ENCODE measurements around the gene DGKK. TPM values are rescaled to one million over a fixed set of nuclear protein-coding genes. Genes with fewer than 3 reads are reported as not detected.

Gene DGKK
- total RNA-seq, 1 experiment from 2014 or later = not detected

- Histone ChIP-seq H3K9ac (ENCODE audit: low read length) (no peak overlapping the region), H3K4me2 (ENCODE audit: low read length) (no peak overlapping the region), H3K4me3 (ENCODE audit: low read length) (no peak overlapping the region), H3F3A (ENCODE audit: low read length, unreplicated experiment) (no peaks in the 10 kb centered on the region), H3K27ac (ENCODE audit: low read length) (no peak overlapping the region), H3K36me3 (ENCODE audit: low read depth, low read length) (no peaks in the 10 kb centered on the region), H3K4me1 (ENCODE audit: insufficient read depth, low read length) (no peaks in the 10 kb centered on the region), H3K9me2 (replicated peaks; ENCODE audit: low read length) (no peaks in the 10 kb centered on the region), H4K20me1 (ENCODE audit: low read length) (no peaks in the 10 kb centered on the region), H2AFZ (ENCODE audit: low read length) (no peak overlapping the region), H3K79me2 (ENCODE audit: low read length) (no peaks in the 10 kb centered on the region), H3K9me3 (ENCODE audit: low read length) (no peaks in the 10 kb centered on the region), H3K27me3 (ENCODE audit: low read length) (no peaks in the 10 kb centered on the region)
- CTCF ChIA-PET = no interaction called here
- DNase-seq = no peak
- no TSS peak for BruUV-seq (replicated peaks)
- TF ChIP-seq CTCF (conservative IDR thresholded peaks at IDR 0.05; ENCODE audit: low read depth, low read length) = no peak
- no peak for TF ChIP-seq EZH2phosphoT487 (IDR thresholded peaks at IDR 0.05; ENCODE audit: borderline replicate concordance, low read length)
- no peak for TF ChIP-seq EZH2 (IDR thresholded peaks at IDR 0.05; ENCODE audit: low read length, unreplicated experiment)
- ATAC-seq = no peak
- POLR2A ChIA-PET (ENCODE audit: unreplicated experiment) = no interaction called here
- intact Hi-C loops (cut with micrococcal nuclease) = no loop called here
Measured at GRCh38 chrX:50484662-50485061, 14.0 kb upstream of the DGKK start.

- DNase-seq (no peak), ATAC-seq (no peak)
- ChIA-PET POLR2A (ENCODE audit: unreplicated experiment) (no interaction called here), CTCF (no interaction called here)
- Histone ChIP-seq H3K9ac (ENCODE audit: low read length) (no peak overlapping the region), H3K27me3 (ENCODE audit: low read length) (no peaks in the 10 kb centered on the region), H3K4me2 (ENCODE audit: low read length) (no peak overlapping the region), H3K9me3 (ENCODE audit: low read length) (no peaks in the 10 kb centered on the region), H3K9me2 (replicated peaks; ENCODE audit: low read length) (no peaks in the 10 kb centered on the region), H3F3A (ENCODE audit: low read length, unreplicated experiment) (no peaks in the 10 kb centered on the region), H4K20me1 (ENCODE audit: low read length) (no peaks in the 10 kb centered on the region), H3K4me3 (ENCODE audit: low read length) (no peak overlapping the region), H3K4me1 (ENCODE audit: insufficient read depth, low read length) (no peaks in the 10 kb centered on the region), H3K79me2 (ENCODE audit: low read length) (no peaks in the 10 kb centered on the region), H3K27ac (ENCODE audit: low read length) (no peak overlapping the region), H3K36me3 (ENCODE audit: low read depth, low read length) (no peaks in the 10 kb centered on the region), H2AFZ (ENCODE audit: low read length) (no peak overlapping the region)
- BruUV-seq (replicated peaks) = no TSS peak
- intact Hi-C loops (cut with micrococcal nuclease) = no loop called here
- no peak for TF ChIP-seq EZH2phosphoT487 (IDR thresholded peaks at IDR 0.05; ENCODE audit: borderline replicate concordance, low read length)
- no peak for TF ChIP-seq CTCF (conservative IDR thresholded peaks at IDR 0.05; ENCODE audit: low read depth, low read length)
- no peak for TF ChIP-seq EZH2 (IDR thresholded peaks at IDR 0.05; ENCODE audit: low read length, unreplicated experiment)
Measured at GRCh38 chrX:50483283-50483682, 12.7 kb upstream of the DGKK start.

- H2AFZ ChIP-seq (ENCODE audit: low read length) = no peak overlapping the region
- H3K4me2 ChIP-seq (ENCODE audit: low read length) = no peak overlapping the region
- DNase-seq (no peak), ATAC-seq (no peak)
- H3K27ac ChIP-seq (ENCODE audit: low read length) = no peak overlapping the region
- no peak overlapping the region for H3K4me3 ChIP-seq (ENCODE audit: low read length)
- no peaks in the 10 kb centered on the region for H3K4me1 ChIP-seq (ENCODE audit: insufficient read depth, low read length)
- intact Hi-C loops (cut with micrococcal nuclease) = no loop called here
- ChIA-PET CTCF (no interaction called here), POLR2A (ENCODE audit: unreplicated experiment) (no interaction called here)
- H3K27me3 ChIP-seq (ENCODE audit: low read length) = 0 out of 2 replicates have a peak, but pooled peaks cover 8% of the 10 kb centered on the region
- no peaks in the 10 kb centered on the region for H3K79me2 ChIP-seq (ENCODE audit: low read length)
- no TSS peak for BruUV-seq (replicated peaks)
- no peaks in the 10 kb centered on the region for H3K9me2 ChIP-seq (replicated peaks; ENCODE audit: low read length)
- H3K9me3 ChIP-seq (ENCODE audit: low read length) = no peaks in the 10 kb centered on the region
- H4K20me1 ChIP-seq (ENCODE audit: low read length) = no peaks in the 10 kb centered on the region
- no peaks in the 10 kb centered on the region for H3K36me3 ChIP-seq (ENCODE audit: low read depth, low read length)
- H3K9ac ChIP-seq (ENCODE audit: low read length) = no peak overlapping the region
- TF ChIP-seq EZH2phosphoT487 (IDR thresholded peaks at IDR 0.05; ENCODE audit: borderline replicate concordance, low read length) (no peak), EZH2 (IDR thresholded peaks at IDR 0.05; ENCODE audit: low read length, unreplicated experiment) (no peak), CTCF (conservative IDR thresholded peaks at IDR 0.05; ENCODE audit: low read depth, low read length) (no peak)
- H3F3A ChIP-seq (ENCODE audit: low read length, unreplicated experiment) = no peaks in the 10 kb centered on the region
Measured at GRCh38 chrX:50475208-50475607, 4.6 kb upstream of the DGKK start.
